NCI-H2029 treated with DMSO at 0.1 percent for 48 hours (cell line): ENCODE results near the gene EPG5.
"Not testable (repeated sequence)": the region's sequence is repeated elsewhere in the genome, so short reads cannot be mapped to it uniquely, and the experiment has no call there.

Experiments
- DNase-seq: peaks from one replicate; lab custom pipeline; 2025; lab: John Stamatoyannopoulos, UW

EPG5 gene

GRCh38 chr18:45814733-45815132, 152.4 kb downstream of the EPG5 start:
- not testable (repeated sequence) for DNase-seq

GRCh38 chr18:45807144-45807543, 160.0 kb downstream of the EPG5 start:
- not testable (repeated sequence) for DNase-seq

GRCh38 chr18:45806226-45806625, 160.9 kb downstream of the EPG5 start:
- DNase-seq: no peak

GRCh38 chr18:45805551-45805950, 161.6 kb downstream of the EPG5 start:
- no peak for DNase-seq

GRCh38 chr18:45802814-45803492, 164.2 kb downstream of the EPG5 start:
- DNase-seq: no peak

GRCh38 chr18:45801416-45802004, 165.6 kb downstream of the EPG5 start:
- DNase-seq: no peak
